ENCODE data around the gene RLF. TPM values are rescaled to one million over a fixed set of nuclear protein-coding genes. Genes with fewer than 3 reads are reported as not detected.
A peak's percentile ranks its signal among the peaks of the same experiment; 100 is the strongest.

Gene RLF
- total RNA-seq = 10 to 100 TPM; 19.4 to 28.7 (median 27.9) TPM

GRCh38 chr1:40161125-40161887 is at the start of gene RLF:
RLF (plus strand) TSS chr1:40161387; CDS start chr1:40161400, 13 bp downstream.
- no peaks in the 10 kb centered on the region for H3K36me3 ChIP-seq
- WGBS, 2 donors (ENCODE audit: low coverage in 1 of 2) = 0% methylated on average over 5 of the region's 62 CpGs; no CpG with 5 or more reads in 1 of the 2 donors
- peaks cover 18 to 47% (median 25%) of the 10 kb centered on the region in 3 donors for H3K4me1 ChIP-seq
- TF ChIP-seq POLR2A (IDR thresholded peaks at IDR 0.05) (peak; percentile 89 to 91), POLR2AphosphoS5 (IDR thresholded peaks at IDR 0.05) (peak; percentile 96), EP300 (IDR thresholded peaks at IDR 0.05) (no peak)
- TF ChIP-seq, protein P1, sequence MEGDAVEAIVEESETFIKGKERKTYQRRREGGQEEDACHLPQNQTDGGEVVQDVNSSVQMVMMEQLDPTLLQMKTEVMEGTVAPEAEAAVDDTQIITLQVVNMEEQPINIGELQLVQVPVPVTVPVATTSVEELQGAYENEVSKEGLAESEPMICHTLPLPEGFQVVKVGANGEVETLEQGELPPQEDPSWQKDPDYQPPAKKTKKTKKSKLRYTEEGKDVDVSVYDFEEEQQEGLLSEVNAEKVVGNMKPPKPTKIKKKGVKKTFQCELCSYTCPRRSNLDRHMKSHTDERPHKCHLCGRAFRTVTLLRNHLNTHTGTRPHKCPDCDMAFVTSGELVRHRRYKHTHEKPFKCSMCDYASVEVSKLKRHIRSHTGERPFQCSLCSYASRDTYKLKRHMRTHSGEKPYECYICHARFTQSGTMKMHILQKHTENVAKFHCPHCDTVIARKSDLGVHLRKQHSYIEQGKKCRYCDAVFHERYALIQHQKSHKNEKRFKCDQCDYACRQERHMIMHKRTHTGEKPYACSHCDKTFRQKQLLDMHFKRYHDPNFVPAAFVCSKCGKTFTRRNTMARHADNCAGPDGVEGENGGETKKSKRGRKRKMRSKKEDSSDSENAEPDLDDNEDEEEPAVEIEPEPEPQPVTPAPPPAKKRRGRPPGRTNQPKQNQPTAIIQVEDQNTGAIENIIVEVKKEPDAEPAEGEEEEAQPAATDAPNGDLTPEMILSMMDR (IDR thresholded peaks at IDR 0.05) = peak in 1 of 4 experiments; percentile 9
- H3K27me3 ChIP-seq = no peaks in the 10 kb centered on the region
- H3K27ac ChIP-seq = peak within 1 kb of the TSS; percentile 83 to 97 (median 96)
- ATAC-seq = peak; percentile 100
- peak within 1 kb of the TSS; percentile 92 to 95 for H3K4me3 ChIP-seq
- no peaks in the 10 kb centered on the region for H3K9me3 ChIP-seq

DNA sequence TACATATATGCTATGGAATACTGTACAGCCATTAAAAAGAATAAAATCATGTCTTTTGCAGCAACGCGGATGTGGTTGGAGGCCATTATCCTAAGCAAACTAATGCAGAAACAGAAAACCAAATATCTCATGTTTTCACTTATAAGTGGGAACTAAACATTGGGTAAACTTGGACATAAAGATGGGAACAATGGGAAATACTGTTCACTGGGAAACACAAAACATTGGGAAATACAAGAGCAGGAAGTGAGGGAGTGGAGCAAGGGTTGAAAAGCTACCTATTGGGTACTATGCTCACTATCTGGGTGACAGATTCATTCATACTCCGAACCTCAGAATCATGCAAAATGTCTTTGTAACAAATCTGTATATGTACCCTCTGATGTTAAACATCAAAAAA is 46.8 kb upstream of the RLF start:
- Histone ChIP-seq H3K27ac (no peak overlapping the region), H3K27me3 (peaks cover 30% of the 10 kb centered on the region), H3K4me1 (no peaks in the 10 kb centered on the region), H3K36me3 (no peaks in the 10 kb centered on the region), H3K9me3 (peaks cover 0 to 22% (median 0%) of the 10 kb centered on the region in 3 donors), H3K4me3 (no peak overlapping the region)
- TF ChIP-seq POLR2AphosphoS5 (IDR thresholded peaks at IDR 0.05) (no peak), EP300 (IDR thresholded peaks at IDR 0.05) (no peak), POLR2A (IDR thresholded peaks at IDR 0.05) (no peak)
- TF ChIP-seq, protein P1 (IDR thresholded peaks at IDR 0.05) = no peak
- ATAC-seq = no peak
- WGBS, 2 donors (ENCODE audit: low coverage in 1 of 2) = 72 to 84% methylated on average over 3 of the region's 3 CpGs

DNA sequence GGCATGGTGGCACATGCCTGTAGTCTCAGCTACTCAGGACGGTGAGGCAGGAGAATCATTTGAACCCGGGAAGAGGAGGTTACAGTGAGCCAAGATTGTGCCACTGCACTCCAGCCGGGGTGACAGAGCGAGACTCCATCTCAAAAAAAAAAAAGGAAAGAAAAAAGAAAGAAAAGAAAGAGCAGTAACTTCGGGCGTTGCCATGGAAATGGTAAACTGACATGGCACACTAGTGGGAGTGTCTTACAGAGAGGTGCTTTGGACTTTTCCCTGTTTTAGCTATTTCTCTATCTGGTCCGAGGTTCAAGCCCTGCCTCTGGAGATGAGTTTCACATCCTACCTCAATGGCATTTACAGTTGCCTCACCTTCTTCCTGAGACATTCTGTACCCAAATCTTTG is 41.1 kb upstream of the RLF start:
- TF ChIP-seq, protein P1 (IDR thresholded peaks at IDR 0.05) = no peak
- TF ChIP-seq EP300 (IDR thresholded peaks at IDR 0.05) = no peak
- no peak for TF ChIP-seq POLR2A (IDR thresholded peaks at IDR 0.05)
- TF ChIP-seq POLR2AphosphoS5 (IDR thresholded peaks at IDR 0.05) = no peak
- WGBS, 2 donors (ENCODE audit: low coverage in 1 of 2) = 59 to 81% methylated on average over 3 to 7 of the region's 7 CpGs
- peaks cover 31% of the 10 kb centered on the region for H3K27me3 ChIP-seq
- no peaks in the 10 kb centered on the region for H3K9me3 ChIP-seq
- ATAC-seq = no peak
- no peak overlapping the region for H3K27ac ChIP-seq
- H3K4me1 ChIP-seq = no peaks in the 10 kb centered on the region
- no peaks in the 10 kb centered on the region for H3K36me3 ChIP-seq
- H3K4me3 ChIP-seq = no peak overlapping the region

- H3K27me3 ChIP-seq = peaks cover 37% of the 10 kb centered on the region
- ATAC-seq = no peak
- TF ChIP-seq EP300 (IDR thresholded peaks at IDR 0.05) (no peak), POLR2A (IDR thresholded peaks at IDR 0.05) (no peak), POLR2AphosphoS5 (IDR thresholded peaks at IDR 0.05) (no peak)
- TF ChIP-seq, protein P1 (IDR thresholded peaks at IDR 0.05) = no peak
- no peak overlapping the region for H3K27ac ChIP-seq
- no peak overlapping the region for H3K4me3 ChIP-seq
- no peaks in the 10 kb centered on the region for H3K36me3 ChIP-seq
- H3K4me1 ChIP-seq = no peaks in the 10 kb centered on the region
- H3K9me3 ChIP-seq = no peaks in the 10 kb centered on the region
These were observed 38.3 kb upstream of the RLF start for GRCh38 chr1:40122855-40123254.

- Histone ChIP-seq H3K4me1 (peaks cover 0 to 7% (median 0%) of the 10 kb centered on the region in 3 donors), H3K9me3 (no peaks in the 10 kb centered on the region), H3K36me3 (no peaks in the 10 kb centered on the region), H3K27me3 (peaks cover 66% of the 10 kb centered on the region), H3K27ac (no peak overlapping the region), H3K4me3 (no peak overlapping the region)
- 47 to 63% methylated on average over 2 of the region's 2 CpGs for WGBS, 2 donors (ENCODE audit: low coverage in 1 of 2)
- no peak for ATAC-seq
- TF ChIP-seq, protein P1 (IDR thresholded peaks at IDR 0.05) = no peak
- no peak for TF ChIP-seq POLR2AphosphoS5 (IDR thresholded peaks at IDR 0.05)
- no peak for TF ChIP-seq EP300 (IDR thresholded peaks at IDR 0.05)
- TF ChIP-seq POLR2A (IDR thresholded peaks at IDR 0.05) = no peak
These were observed 30.3 kb upstream of the RLF start for GRCh38 chr1:40130892-40131291.
